Measurements from ENCODE around the gene MAB21L3. TPM values are rescaled to one million over a fixed set of nuclear protein-coding genes. Genes with fewer than 3 reads are reported as not detected.

The MAB21L3 gene
- total and polyA plus RNA-seq, 11 donors = 0.04 to 0.15 (median 0.08) TPM; not detected in 8

DNA sequence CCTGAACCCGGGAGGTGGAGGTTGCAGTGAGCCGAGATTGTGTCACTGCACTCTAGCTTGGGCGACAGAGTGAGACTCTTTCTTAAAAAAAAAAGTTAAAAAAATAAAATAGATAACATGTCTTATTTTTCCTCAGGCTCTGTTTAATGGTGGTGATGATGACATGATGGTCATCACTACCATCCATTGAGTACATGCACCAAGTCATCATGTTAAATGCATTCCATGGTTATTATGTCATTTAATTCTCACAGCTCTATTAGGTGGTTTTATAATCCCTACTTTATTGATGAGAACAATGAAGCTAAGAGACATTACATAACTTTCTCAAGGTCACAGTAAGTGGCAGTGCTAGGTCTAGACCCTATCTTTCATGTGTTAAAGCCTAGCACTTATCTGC, 34.4 kb upstream of the MAB21L3 start:
- Histone ChIP-seq H3K27ac (no peak overlapping the region), H3K27me3 (no peaks in the 10 kb centered on the region), H3K4me3 (no peak overlapping the region), H3K36me3 (peaks cover 0 to 19% (median 0%) of the 10 kb centered on the region in 9 donors), H3K9me3 (no peaks in the 10 kb centered on the region), H3K4me1 (no peaks in the 10 kb centered on the region)
- ATAC-seq (no peak), DNase-seq (no peak)
- TF ChIP-seq CTCF (IDR thresholded peaks at IDR 0.05) = no peak
- no peak for TF ChIP-seq POLR2A (IDR thresholded peaks at IDR 0.05)
- intact Hi-C loops (cut with DNase I) = no loop called here
- 87 to 96% (median 89%) methylated on average over 3 of the region's 3 CpGs for WGBS, 4 donors

- ATAC-seq (no peak), DNase-seq (no peak)
- Histone ChIP-seq H3K27ac (no peak overlapping the region), H3K4me1 (no peaks in the 10 kb centered on the region), H3K27me3 (no peaks in the 10 kb centered on the region), H3K9me3 (no peaks in the 10 kb centered on the region), H3K4me3 (no peak overlapping the region), H3K36me3 (peaks cover 0 to 7% (median 0%) of the 10 kb centered on the region in 9 donors)
- WGBS, 4 donors = 65 to 75% (median 69%) methylated on average over 6 of the region's 6 CpGs
- intact Hi-C loops (cut with DNase I) = no loop called here
- TF ChIP-seq CTCF (IDR thresholded peaks at IDR 0.05) (no peak), POLR2A (IDR thresholded peaks at IDR 0.05) (no peak)
Measured at GRCh38 chr1:116078699-116079223, 32.4 kb upstream of the MAB21L3 start.

DNA sequence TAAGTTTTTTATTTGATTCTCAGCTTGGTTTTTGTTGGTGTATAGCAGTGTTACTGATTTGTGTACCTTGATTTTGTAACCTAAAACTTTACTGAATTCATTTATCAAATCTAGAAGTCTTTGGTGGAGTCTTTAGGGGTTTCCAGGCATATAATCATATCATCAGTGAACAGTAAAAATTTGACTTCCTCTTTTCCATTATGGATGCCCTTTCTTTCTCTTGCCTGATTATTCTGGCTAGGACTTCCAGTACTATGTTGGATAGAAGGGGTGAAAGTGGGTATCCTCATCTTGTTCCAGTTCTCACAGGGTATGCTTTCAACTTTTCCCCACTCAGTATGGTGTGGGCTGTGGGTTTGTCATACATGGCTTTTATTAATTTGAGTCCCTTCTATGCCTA, 23.6 kb upstream of the MAB21L3 start:
- Histone ChIP-seq H3K36me3 (peaks cover 0 to 7% (median 0%) of the 10 kb centered on the region in 9 donors), H3K27ac (no peak overlapping the region), H3K9me3 (peaks cover 0 to 30% (median 13%) of the 10 kb centered on the region in 12 donors), H3K27me3 (no peaks in the 10 kb centered on the region), H3K4me3 (no peak overlapping the region), H3K4me1 (no peaks in the 10 kb centered on the region)
- no peak for DNase-seq
- TF ChIP-seq CTCF (IDR thresholded peaks at IDR 0.05) = no peak
- TF ChIP-seq POLR2A (IDR thresholded peaks at IDR 0.05) = no peak
- intact Hi-C loops (cut with DNase I) = no loop called here
- ATAC-seq = no peak

GRCh38 chr1:116089870-116090269, 21.3 kb upstream of the MAB21L3 start:
- peaks cover 0 to 37% (median 13%) of the 10 kb centered on the region in 12 donors for H3K9me3 ChIP-seq
- no peak for DNase-seq
- no peak for TF ChIP-seq CTCF (IDR thresholded peaks at IDR 0.05)
- no peak for ATAC-seq
- H3K4me1 ChIP-seq = no peaks in the 10 kb centered on the region
- intact Hi-C loops (cut with DNase I) = no loop called here
- H3K4me3 ChIP-seq = no peak overlapping the region
- H3K27me3 ChIP-seq = no peaks in the 10 kb centered on the region
- H3K36me3 ChIP-seq = peaks cover 0 to 7% (median 0%) of the 10 kb centered on the region in 9 donors
- H3K27ac ChIP-seq = no peak overlapping the region
- 80 to 86% (median 83%) methylated on average over 1 of the region's 1 CpG for whole genome bisulfite sequencing, 4 donors

Measured in heart left ventricle (tissue), 16 donors.